Coronary artery (tissue), 2 donors: ENCODE measurements around the gene TMA7B.

Experiments
- DNase-seq: peaks from one replicate; pipeline ENCODE4 v3.0.0-alpha.2; 2017; ENCODE audit warnings: low spot score
- H3K27ac ChIP-seq, 2 donors: fragments of 200-600 bp; sonication (generic); one replicate each; pipeline ENCODE4 v1.5.1; 2016 to 2019
- H3K4me3 ChIP-seq: fragments of 200-600 bp; sonication (generic); 2 replicates; pipeline ENCODE4 v1.5.1; 2016; ENCODE audit warnings: mild to moderate bottlenecking, moderate library complexity
- TF ChIP-seq, protein P1 (sequence below): fragments of 200-600 bp; sonication (generic); IDR thresholded peaks from one replicate; pipeline ENCODE4 v1.5.1; 2019; ENCODE audit warnings: antibody characterized with exemption

Gene TMA7B

DNA sequence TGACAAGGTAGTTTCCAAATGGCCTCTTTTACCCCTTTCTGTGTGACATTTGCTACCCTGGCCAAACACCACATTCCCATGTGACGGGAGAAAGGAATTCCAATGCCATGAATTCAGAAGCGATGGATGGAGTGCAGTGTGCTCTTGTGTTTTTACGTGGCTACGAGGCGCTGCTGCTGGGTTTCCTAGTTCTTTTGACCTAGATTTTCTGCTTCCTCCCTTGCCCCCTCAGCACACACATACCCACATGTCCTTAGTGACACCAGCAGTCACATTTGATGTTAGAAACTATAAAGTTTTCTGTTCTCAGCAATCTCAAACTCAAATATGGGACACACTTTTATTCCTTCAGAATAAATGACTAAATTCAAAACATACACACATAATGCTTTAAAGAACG, 7.8 kb upstream of the TMA7B start:
- no peak for DNase-seq

DNA sequence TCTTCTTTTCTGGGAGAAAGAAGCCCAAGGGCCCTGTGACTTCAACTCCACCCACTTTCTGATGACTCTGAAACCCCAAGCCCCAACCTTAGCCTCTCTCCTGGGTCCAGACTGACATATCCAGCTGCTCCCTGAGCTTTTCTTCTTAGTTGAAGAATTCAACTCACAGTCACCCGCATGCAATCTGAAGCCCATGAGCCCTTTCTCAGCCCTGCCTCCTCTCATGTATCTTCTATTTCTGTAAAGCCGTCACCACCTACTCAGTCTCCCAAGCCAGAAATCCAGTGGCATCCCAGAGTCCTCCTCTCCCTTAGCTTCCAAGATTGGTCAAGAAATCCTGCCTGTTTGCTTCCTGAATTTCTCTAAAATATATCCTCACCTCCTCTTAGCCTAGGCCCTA, 7.1 kb upstream of the TMA7B start:
- Histone ChIP-seq H3K27ac (no peak overlapping the region), H3K4me3 (no peak overlapping the region)
- DNase-seq = no peak
- TF ChIP-seq, protein P1, sequence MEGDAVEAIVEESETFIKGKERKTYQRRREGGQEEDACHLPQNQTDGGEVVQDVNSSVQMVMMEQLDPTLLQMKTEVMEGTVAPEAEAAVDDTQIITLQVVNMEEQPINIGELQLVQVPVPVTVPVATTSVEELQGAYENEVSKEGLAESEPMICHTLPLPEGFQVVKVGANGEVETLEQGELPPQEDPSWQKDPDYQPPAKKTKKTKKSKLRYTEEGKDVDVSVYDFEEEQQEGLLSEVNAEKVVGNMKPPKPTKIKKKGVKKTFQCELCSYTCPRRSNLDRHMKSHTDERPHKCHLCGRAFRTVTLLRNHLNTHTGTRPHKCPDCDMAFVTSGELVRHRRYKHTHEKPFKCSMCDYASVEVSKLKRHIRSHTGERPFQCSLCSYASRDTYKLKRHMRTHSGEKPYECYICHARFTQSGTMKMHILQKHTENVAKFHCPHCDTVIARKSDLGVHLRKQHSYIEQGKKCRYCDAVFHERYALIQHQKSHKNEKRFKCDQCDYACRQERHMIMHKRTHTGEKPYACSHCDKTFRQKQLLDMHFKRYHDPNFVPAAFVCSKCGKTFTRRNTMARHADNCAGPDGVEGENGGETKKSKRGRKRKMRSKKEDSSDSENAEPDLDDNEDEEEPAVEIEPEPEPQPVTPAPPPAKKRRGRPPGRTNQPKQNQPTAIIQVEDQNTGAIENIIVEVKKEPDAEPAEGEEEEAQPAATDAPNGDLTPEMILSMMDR = no peak

More for the DNA sequence above, 7.8 kb upstream of the TMA7B start:
- H3K27ac ChIP-seq = no peak overlapping the region
- no peak overlapping the region for H3K4me3 ChIP-seq
- TF ChIP-seq, protein P1 = no peak

DNA sequence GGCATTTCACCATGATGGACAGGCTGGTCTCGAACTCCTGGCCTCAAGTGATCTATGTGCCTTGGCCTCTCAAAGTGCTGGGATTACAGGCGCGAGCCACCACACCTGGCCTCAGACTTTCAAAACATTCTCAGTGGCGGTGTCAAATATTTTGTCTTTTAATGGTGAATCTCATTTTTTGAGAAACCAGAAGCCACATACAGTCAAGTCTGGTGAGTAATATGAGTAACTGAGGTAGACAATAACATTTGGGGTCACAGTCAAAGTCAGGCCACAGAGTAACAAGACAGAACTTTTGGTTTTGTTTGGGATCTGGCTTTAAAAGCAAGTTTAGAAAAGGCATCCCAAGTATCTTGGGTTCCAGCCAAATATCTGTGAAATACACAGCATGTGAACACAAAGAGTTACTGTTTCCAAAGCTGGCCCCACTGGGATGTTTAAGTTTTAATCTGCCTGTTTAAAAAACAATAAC, 5.6 kb upstream of the TMA7B start:
- H3K4me3 ChIP-seq = no peak overlapping the region
- no peak for DNase-seq
- no peak overlapping the region for H3K27ac ChIP-seq
- TF ChIP-seq, protein P1 = no peak

DNA sequence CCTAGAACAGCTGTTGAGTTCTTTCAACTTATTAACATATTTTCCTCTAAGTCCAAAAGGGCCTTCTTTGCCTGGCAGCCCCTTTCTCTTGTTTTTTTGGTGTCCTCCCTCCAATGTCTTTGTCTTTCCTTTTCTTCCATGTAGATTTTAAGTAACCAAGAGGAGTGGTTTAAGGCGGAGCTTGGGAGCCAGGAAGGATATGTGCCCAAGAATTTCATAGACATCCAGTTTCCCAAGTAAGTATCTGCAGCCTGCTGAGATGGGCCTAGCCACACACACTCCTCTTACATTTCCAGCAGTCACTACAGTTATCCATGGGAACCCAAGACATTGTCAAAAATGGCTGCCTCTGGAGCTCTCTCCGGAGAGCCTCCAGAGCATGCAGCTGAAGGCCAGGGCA, 4.5 kb upstream of the TMA7B start:
- H3K27ac ChIP-seq = no peak overlapping the region
- DNase-seq = no peak
- no peak overlapping the region for H3K4me3 ChIP-seq
- TF ChIP-seq, protein P1 = no peak

DNA sequence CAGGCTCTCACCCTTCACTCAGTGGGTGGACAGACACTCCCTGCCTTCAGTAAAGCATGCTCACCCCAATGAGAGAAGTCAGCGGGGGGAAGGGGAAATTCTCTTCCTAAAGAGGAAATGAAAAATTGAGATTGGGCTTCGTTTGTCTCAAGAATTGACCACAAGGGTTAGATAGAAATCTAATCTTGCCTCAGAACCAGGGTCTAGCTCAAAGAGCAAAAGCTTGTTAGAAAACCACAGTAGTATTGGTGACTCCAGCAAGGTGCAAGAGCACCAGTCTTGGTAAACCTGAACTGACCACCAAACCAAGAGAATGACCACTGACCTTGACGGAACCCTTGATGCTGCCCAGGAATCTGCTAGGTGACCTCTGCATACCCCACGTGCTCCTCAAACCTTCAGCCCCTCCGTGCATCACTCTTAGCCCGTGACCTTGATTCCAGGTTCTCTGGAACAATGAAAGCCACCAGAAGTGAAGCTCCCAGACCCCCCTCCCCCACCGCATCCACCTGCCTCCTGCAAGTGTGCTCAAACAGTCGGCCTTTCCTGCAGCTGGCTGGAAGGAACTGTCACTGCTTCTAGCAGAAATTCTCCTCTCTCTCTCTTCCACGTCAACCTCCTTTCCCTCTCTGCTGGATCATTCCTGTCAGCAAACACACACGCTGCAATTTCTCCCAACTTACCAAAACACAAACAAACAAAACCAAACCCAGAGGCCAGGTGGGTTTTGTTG, 3.1 kb upstream of the TMA7B start:
- Histone ChIP-seq H3K4me3 (no peak overlapping the region), H3K27ac (no peak overlapping the region)
- TF ChIP-seq, protein P1 = no peak
- DNase-seq = no peak

DNA sequence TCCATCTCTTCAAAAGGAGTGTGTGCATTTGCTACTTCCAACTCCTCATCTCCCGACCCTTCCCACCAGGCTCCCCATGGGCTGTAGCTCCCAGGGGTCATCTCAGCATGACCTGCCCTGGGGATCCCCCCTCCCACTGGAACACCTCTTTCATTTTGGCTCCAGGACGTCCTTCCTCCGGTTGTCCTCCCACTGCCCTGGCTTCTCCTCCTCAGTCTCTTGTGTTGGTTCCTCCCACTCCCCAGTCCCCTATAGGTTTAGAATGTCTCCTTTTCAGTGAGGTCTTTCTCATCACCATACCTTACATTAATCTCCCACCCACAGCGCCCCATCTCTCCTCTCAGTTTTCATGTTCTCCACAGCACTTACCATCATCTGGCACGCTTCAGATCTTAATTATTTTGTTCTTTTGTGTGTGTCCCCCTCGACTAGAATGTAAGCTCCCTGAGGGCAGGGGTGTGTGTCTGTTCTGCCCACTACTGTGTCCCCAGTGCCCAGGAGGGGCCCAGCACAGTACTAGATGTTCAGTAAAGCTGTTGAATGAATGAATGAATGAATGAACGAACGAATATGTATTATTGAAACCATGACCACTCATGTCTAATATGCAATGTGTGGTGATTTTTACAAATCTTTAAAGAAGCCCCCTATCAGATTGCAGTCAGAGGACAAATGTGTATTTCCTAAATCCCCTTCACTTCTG, 2.0 kb upstream of the TMA7B start:
- TF ChIP-seq, protein P1 = no peak
- no peak overlapping the region for H3K27ac ChIP-seq
- H3K4me3 ChIP-seq = no peak overlapping the region
- DNase-seq = no peak
